GM04503 (cell line): ENCODE data around the gene SAMD14.
"Not testable (repeated sequence)": the region's sequence is repeated elsewhere in the genome, so short reads cannot be mapped to it uniquely, and the experiment has no call there.

ENCODE experiments used
- DNase-seq: peaks from one replicate; pipeline ENCODE4 v3.0.0-alpha.2; 2012; ENCODE audit warnings: low read depth

The SAMD14 gene

DNA sequence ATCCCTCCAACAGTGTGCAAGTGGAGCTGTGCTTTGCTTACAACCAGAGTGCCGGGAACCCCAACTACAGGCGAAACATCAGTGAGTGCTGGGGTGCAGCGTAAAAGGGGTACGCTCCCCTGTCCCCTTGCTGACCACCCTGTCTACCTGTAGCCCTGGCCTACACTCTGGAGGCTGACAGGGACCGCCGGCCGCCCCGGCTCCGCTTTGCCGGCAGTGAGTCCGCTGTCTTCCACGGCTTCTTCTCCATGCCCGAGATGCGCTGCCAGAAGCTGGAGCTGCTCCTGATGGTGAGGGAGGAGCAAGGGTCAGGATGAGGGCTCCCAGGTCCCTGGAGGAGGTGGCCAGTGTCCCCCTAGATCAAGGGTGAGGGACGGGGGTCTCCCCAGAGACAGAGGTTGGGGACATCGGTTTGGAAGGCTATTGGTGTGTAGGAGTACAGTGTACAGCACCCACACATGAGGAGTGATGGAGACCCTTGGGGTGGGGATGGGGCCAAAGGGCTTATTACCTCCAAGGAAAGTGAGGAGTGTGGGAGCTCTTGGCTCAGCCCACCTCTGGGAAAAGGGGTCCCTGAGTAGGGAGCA is 54.4 kb downstream of the SAMD14 start:
- no peak for DNase-seq

DNA sequence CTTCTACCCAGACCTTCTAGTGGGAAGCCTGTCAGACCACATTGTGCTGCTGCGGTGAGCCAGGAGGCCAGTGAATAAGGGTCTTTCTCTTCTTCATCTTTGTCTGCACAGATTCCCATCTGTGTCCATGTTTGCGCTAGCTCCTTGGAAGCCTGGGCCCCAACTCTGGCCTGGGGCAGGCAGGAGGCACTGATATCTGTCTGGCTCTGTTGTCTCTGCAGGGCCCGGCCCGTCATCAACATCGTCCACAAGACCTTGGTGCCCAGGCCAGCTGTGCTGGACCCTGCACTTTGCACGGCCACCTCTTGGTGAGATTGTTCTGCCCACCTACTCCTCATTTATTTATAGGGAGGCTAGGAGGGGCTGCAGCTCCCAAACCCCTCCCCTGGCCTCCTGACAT is 55.7 kb downstream of the SAMD14 start:
- no peak for DNase-seq

DNA sequence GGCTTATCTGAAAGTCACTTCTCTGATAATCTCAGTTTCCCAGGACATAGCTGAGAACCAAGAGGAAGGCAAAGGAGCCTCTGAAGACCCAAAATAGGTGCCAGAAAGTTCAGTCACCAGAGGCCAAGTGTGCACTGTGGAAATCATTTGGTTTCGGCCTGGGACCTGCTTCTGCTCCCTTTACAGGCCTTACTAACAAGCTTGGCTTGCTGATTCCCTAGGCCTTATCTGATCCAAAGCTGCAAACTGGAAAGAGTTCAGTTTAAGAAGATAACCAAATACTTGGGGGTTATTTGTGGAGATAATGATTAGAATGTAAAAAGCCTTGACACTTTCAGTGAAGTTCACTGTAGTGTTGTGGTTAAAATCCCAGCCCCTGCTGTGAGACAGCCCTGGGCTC is 57.0 kb downstream of the SAMD14 start:
- DNase-seq, result no peak

DNA sequence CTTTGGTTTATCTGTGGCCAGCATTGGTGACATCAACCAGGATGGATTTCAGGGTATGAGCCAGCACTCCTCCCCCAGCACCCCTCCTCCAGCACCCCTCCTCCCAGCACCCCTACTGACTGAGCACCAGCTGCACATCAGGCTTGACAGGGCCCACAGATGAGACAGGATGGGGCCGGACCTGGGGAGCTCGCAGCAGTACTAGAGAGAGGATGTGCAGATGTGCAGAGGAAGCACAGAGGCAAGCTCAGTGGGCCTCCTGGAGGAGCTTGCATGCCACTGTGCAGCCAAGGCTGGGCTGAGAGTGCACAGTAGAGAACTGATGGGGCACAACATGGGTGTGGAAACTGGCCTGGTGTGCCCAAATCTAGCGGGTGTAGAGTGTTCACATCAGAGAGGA is 57.8 kb downstream of the SAMD14 start:
- DNase-seq, result no peak

DNA sequence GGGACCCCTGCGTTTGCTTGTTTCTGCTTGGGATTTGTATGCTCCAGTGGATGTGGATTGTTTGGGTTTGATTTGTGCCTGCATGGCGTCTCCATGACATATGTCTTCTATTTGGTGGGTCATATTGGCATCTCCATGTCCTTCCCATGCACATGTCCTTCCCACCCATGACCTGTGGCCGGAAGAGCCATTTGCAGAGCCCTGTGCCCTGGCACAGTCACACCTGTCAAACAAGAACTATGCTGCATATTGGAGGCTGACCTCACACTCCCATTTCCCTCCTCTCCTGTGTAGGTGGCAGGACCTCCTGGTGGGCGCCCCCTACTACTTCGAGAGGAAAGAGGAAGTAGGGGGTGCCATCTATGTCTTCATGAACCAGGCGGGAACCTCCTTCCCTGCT is 58.3 kb downstream of the SAMD14 start:
- no peak for DNase-seq

DNA sequence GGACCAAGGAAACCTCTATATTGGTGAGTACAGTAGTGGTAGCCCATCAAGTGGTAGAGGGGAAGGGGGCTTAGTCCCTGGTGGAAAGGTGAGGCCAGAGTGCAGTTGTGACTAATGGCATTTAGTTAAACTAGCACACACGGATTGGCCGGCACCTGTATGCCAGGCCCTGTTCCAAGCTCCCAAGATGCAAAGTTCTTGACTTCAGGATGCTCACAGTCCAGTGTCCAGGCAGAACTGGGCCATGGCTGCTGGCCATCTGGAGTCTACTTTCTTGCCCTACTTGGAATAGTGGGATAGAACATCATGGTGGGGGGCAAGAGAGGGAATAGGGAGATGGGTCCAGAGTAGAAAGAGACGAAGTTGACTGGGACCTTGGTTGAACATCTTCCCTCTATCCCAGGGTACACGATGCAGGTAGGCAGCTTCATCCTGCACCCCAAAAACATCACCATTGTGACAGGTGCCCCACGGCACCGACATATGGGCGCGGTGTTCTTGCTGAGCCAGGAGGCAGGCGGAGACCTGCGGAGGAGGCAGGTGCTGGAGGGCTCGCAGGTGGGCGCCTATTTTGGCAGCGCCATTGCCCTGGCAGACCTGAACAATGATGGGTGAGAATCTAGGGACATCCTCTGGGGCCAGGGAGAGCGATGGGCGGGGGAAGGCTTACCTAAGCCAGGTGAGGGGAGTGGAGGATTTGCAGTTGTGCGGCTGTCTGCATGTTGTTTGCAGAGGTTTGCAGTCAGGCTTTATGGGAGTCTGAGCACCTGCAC is 58.9 kb downstream of the SAMD14 start:
- DNase-seq, result no peak

DNA sequence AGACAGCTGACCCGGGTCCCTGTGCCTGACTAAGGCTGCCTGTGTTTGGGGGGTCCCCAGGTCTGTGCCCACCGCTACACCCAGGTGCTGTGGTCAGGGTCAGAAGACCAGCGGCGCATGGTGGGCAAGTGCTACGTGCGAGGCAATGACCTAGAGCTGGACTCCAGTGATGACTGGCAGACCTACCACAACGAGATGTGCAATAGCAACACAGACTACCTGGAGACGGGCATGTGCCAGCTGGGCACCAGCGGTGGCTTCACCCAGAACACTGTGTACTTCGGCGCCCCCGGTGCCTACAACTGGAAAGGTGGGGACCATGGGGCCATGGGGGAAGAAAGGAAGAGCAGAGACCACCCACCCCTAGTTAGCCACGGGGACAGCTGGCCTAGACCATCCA is 62.0 kb downstream of the SAMD14 start:
- DNase-seq, result no peak

DNA sequence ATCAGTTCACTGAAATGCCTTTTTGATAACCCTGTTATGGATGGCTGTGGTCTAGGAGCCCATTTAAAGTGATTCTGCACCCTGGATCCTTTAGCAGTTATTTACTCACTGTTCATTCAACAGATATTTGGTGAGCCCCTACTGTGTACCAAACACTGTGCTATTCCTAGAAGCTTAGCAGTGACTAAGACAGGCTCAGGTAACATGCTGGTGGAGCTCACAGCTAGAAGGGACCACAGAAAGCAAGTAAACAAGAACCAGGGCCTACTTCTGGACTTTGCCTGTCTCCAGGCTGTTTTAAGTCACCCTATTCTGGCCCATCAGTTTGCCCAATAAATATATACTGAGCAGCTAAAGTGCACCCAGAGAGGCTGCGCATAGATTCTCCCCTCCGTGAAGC is 63.0 kb downstream of the SAMD14 start:
- DNase-seq, result no peak

DNA sequence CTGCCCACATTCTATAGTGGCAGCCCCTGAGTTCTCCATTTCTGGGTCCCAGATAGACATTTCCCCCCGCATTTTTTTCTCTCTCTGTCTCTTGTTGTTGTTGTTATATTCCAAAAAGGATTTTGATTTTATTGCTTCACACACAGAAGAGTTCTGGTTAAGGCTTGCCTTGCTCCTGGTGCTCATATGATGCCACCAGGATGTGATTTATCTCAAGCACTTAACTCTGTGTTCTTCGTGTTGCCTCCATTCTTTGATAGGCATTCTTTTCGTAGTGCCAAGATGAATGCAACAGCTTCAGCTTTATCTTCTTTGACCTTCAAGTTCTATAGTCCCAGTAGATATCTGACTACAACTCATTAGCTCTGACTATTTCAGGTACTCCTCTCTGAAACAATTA is 64.9 kb downstream of the SAMD14 start:
- no peak for DNase-seq

DNA sequence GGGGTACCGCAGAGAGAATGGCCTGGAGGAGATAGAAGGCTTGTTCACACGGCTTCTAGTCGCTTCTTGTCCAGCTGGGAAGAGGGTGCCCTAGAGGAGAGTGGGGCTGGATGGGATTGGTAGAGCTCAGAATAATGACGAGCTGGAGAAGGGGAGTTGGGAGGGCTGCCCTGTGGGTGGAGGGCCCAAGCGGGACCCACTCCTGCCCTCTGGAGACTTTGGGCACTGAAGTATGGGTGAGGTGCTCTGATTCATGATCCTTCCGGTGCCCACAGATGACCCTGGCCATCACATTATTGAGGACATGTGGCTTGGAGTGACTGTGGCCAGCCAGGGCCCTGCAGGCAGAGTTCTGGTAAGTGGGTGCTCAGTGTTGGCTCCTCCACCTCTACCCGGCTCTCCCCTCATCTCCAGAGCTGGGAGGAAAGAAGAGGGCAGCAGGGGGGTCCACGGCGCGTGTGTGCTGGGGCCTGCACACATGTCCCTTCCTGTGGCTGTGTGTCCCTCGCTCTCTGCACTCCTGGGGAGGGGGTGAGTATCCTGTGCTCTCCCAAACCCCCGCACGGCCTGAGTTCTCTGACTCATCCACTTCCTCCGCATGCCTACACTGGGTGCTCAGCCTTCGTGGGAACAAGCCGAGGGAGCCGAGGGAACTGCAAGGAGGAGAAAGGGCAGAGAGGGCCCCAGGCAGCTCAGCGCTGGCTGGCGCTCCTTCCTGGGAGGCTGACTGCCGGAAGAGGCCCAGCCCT is 65.5 kb downstream of the SAMD14 start:
- peak; percentile 86 for DNase-seq

DNA sequence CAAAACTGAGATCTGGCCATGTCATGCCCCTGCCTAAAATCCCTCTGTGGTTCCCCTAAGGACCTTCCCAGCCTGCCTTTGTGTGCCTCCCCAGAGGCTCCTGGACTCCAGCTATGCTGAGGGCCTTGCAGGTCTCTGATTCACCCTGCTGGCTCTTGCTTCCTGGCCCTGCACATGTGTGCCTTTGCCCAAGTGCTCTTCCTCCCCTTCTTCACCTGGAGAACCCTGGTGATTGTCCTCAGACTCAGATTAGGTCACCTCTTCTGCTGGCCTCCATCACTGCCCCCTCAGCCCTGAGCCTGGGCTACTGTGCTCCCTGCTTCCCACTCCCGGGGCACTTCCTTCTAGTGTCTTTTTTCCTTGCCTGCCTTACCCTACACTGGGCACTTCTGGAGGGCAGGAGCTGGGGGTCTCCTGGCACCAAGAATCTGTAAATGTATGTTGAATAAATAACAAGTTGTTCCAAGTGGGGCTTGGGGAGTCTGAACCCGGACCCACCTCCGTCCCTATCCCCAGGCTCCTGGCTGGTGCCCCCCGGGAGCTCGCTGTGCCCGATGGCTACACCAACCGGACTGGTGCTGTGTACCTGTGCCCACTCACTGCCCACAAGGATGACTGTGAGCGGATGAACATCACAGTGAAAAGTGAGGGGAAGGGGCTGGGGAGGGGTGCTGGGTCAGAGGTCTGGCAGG is 66.3 kb downstream of the SAMD14 start:
- DNase-seq, result no peak

DNA sequence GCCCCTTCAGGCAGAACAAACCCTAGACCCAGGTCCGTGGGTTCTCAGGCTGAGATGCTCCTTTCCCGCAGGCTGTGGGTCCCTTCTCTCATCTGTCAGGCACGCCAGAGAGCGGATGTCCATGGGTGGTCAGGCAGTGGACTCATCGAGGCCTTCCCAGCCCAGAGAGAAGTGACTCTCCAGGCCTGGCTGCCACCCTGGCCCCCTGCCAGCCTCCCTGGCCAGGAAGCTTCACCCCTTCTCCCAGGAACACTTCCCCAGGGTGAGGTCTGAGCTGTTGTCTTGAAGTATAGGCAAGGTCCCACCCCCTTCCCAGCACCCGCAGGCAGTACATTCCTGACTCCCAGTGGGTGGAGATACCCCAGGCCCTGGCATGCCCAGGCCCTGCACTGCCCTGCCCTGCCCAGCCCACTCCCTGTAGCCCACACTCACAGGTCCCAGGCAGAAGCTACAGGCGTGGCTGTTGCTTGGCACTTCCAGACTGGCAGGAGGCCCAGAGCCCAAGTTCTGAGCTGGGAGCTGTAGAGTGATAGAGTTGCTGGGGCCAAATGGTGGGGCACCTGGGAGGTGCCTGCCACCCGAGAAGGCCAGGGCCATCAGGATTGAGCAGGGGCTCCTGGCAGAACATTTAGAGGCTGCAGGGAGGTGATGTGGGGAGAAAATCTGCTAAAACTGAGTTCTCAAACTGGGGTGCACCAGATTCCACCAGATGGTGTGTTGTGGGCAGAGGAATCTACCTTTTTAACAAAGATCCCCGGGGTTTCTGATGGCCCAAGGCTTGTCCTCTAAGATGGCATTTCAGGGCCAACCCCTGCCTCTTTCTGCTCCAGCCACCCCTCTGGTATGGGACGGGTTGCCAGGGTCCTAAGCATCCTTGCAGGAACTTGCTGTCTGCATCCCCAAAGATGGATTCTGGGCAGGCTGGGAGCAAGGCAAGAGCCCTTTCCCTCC is 67.4 kb downstream of the SAMD14 start:
- no peak for DNase-seq

DNA sequence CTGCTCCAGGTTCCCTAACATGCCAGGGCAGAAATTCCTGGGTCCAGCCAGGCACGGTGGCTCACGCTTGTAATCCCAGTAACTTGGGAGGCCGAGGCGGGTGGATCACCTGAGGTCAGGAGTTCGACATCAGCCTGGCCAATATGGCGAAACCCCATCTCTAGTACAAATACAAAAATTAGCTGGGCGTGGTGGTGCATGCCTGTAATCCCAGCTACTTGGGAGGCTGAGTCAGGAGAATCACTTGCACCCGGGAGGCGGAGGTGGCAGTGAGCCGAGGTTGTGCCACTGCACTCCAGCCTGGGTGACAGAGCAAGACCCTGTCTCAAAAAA is 68.3 kb downstream of the SAMD14 start:
- DNase-seq, result not testable (repeated sequence)

DNA sequence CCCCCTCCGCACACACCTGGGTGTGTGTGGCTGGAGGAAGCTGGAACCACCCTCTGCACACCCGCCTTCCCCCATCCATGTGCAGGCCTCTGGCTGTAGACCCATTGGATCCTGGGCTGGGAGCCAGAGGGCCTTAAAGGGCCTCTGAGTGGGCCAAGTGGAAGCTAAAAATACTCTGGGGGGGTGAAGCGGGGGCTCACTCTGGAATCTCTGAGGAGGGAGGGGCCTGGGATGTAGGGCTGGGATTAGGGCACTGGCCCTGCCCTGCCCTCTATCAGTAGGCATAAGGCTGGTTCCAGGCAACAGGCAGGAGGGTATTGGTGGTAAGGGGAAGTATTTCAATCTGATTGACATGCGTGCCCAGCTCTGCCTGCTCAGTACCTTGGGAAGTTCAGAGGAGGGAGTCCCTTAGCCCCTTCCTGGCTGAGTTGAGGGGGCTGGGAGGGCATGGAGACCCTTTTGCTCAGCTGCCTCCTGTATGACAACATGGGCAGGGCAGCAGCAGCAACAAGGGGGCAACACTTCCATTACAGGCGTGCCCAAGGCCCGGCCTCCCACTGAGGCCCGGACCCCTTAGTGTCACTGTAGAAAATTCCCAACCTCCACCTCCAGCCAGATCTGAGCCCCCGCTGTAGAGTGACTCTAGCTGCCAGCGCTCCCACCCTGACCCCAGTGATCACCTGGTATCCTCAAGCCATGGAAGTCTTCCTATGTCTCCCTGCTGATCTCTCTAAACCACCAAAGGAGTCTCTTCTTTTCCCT is 68.8 kb downstream of the SAMD14 start:
- no peak for DNase-seq
